OCI-LY3 (cell line): ENCODE results near the gene URGCP.

ENCODE experiments used
- H2AFZ ChIP-seq: fragments of 200-600, 300-600 bp; shearing (Covaris generic); 2 replicates; pipeline ENCODE4 v1.6.0; 2014; ENCODE audit warnings: antibody characterized with exemption, low read depth, low read length
- H3K27ac ChIP-seq: fragments of 200-600, 300-600 bp; sonication (generic); 2 replicates; pipeline ENCODE4 v1.5.1; 2014; ENCODE audit warnings: mild to moderate bottlenecking, low read length, moderate library complexity, mixed read lengths
- H3K27me3 ChIP-seq: fragments of 200-600, 300-600 bp; sonication (generic); 2 replicates; pipeline ENCODE4 v1.6.1; 2014; ENCODE audit warnings: low read depth, low read length, mixed read lengths
- H3K36me3 ChIP-seq: fragments of 200-600, 300-600 bp; sonication (generic); replicated peaks from 2 replicates; pipeline ENCODE3; 2014; ENCODE audit warnings: low read depth, low read length, mixed read lengths
- H3K4me1 ChIP-seq: fragments of 300-600, 200-600 bp; sonication (generic); 2 replicates; pipeline ENCODE4 v1.6.1; 2014; ENCODE audit warnings: low read length, mixed read lengths
- H3K4me2 ChIP-seq: fragments of 200-600, 300-600 bp; sonication (generic); 2 replicates; pipeline ENCODE4 v1.6.1; 2014; ENCODE audit warnings: low read length, mixed read lengths
- H3K4me3 ChIP-seq: fragments of 300-600, 200-600 bp; sonication (generic); 2 replicates; pipeline ENCODE4 v1.5.1; 2014; ENCODE audit warnings: antibody characterized with exemption, mild to moderate bottlenecking, low read length, moderate library complexity
- H3K79me2 ChIP-seq: fragments of 300-600, 200-600 bp; shearing (Covaris generic); 2 replicates; pipeline ENCODE4 v1.6.1; 2014; ENCODE audit warnings: mild to moderate bottlenecking, low read length, mixed read lengths
- H3K9ac ChIP-seq: fragments of 300-600, 200-600 bp; shearing (Covaris generic); 2 replicates; pipeline ENCODE4 v1.6.0; 2014; ENCODE audit warnings: mild to moderate bottlenecking, low read length, moderate library complexity
- H3K9me3 ChIP-seq: fragments of 200-600, 300-600 bp; shearing (Covaris generic); 2 replicates; pipeline ENCODE4 v1.6.1; 2014; ENCODE audit warnings: low read length, mixed read lengths; ENCODE audit not compliant: insufficient read depth
- H4K20me1 ChIP-seq: fragments of 200-600, 300-600 bp; sonication (generic); 2 replicates; pipeline ENCODE4 v1.6.1; 2016; ENCODE audit warnings: low read length, mixed read lengths; ENCODE audit not compliant: insufficient read depth
- CTCF ChIP-seq: fragments of 200-600, 300-600 bp; sonication (generic); IDR thresholded peaks from 2 replicates; pipeline ENCODE4 v1.5.1; 2014; ENCODE audit warnings: antibody characterized with exemption, low read length, low read depth
- EZH2phosphoT487 ChIP-seq: fragments of 200-600 bp; shearing (Covaris generic); IDR thresholded peaks from 2 replicates; pipeline ENCODE4 v1.6.1; 2018; ENCODE audit warnings: antibody characterized with exemption, mixed run types, low read depth

Gene URGCP

GRCh38 chr7:43906331-43907010, at the start of gene URGCP:
TSS of gene URGCP (minus strand) at chr7:43906596. CDS start at chr7:43906575, 21 bp downstream.
- Histone ChIP-seq H3K4me2 (peak within 1 kb of the TSS; percentile 87), H3K27me3 (no peaks in the 10 kb centered on the region), H3K9me3 (no peaks in the 10 kb centered on the region), H3K27ac (no peak within 1 kb of the TSS), H3K4me1 (peaks cover 13% of the 10 kb centered on the region), H3K9ac (peak within 1 kb of the TSS; percentile 75), H3K36me3 (no peaks in the 10 kb centered on the region), H3K4me3 (peak within 1 kb of the TSS; percentile 93), H3K79me2 (peaks cover 43% of the 10 kb centered on the region), H2AFZ (peak within 1 kb of the TSS; percentile 98), H4K20me1 (no peaks in the 10 kb centered on the region)
- no peak for TF ChIP-seq EZH2phosphoT487
- TF ChIP-seq CTCF, result no peak

- Histone ChIP-seq H3K27me3 (no peaks in the 10 kb centered on the region), H3K36me3 (no peaks in the 10 kb centered on the region), H3K9ac (no peak overlapping the region), H3K4me1 (no peaks in the 10 kb centered on the region; the same call in 1 of the 2 replicates), H4K20me1 (no peaks in the 10 kb centered on the region), H3K9me3 (no peaks in the 10 kb centered on the region), H3K4me2 (no peak overlapping the region), H3K27ac (no peak overlapping the region), H3K4me3 (no peak overlapping the region), H3K79me2 (no peaks in the 10 kb centered on the region), H2AFZ (no peak overlapping the region)
- TF ChIP-seq CTCF, result no peak
Observed at GRCh38 chr7:43956027-43956426, 49.6 kb upstream of the URGCP start.

GRCh38 chr7:43954524-43955228, 48.3 kb upstream of the URGCP start:
- Histone ChIP-seq H3K4me2 (no peak overlapping the region), H3K9me3 (no peaks in the 10 kb centered on the region), H3K4me3 (no peak overlapping the region), H3K79me2 (no peaks in the 10 kb centered on the region), H4K20me1 (no peaks in the 10 kb centered on the region), H3K27ac (no peak overlapping the region), H3K27me3 (no peaks in the 10 kb centered on the region), H3K4me1 (no peaks in the 10 kb centered on the region), H3K9ac (no peak overlapping the region), H3K36me3 (no peaks in the 10 kb centered on the region), H2AFZ (no peak overlapping the region)
- TF ChIP-seq EZH2phosphoT487 (no peak), CTCF (peak; percentile 64)

- TF ChIP-seq CTCF (no peak), EZH2phosphoT487 (no peak)
- H3K9ac ChIP-seq, result no peak overlapping the region
Observed at GRCh38 chr7:43953071-43953470, 46.7 kb upstream of the URGCP start.

More at GRCh38 chr7:43953071-43953470, 46.7 kb upstream of the URGCP start:
- no peaks in the 10 kb centered on the region for H4K20me1 ChIP-seq
- no peak overlapping the region for H2AFZ ChIP-seq
- H3K27me3 ChIP-seq, result no peaks in the 10 kb centered on the region
- H3K4me1 ChIP-seq, result no peaks in the 10 kb centered on the region
- H3K79me2 ChIP-seq, result no peaks in the 10 kb centered on the region
- H3K36me3 ChIP-seq, result no peaks in the 10 kb centered on the region
- no peak overlapping the region for H3K4me2 ChIP-seq
- H3K27ac ChIP-seq, result no peak overlapping the region
- H3K9me3 ChIP-seq, result no peaks in the 10 kb centered on the region
- H3K4me3 ChIP-seq, result no peak overlapping the region
